COLO829 (cell line): ENCODE data around the gene RPL23.

Experiments used
- DNase-seq: peaks from one replicate; pipeline ENCODE4 v3.0.0; 2012; ENCODE audit warnings: low spot score

Gene RPL23

GRCh38 chr17:38883592-38884526 is 30.3 kb upstream of the RPL23 start:
- peak; percentile 81 for DNase-seq

GRCh38 chr17:38882870-38883269 is 29.3 kb upstream of the RPL23 start:
- no peak for DNase-seq

- DNase-seq: no peak
Measured at GRCh38 chr17:38881600-38882191, 28.2 kb upstream of the RPL23 start.

GRCh38 chr17:38879878-38880665 is 26.6 kb upstream of the RPL23 start:
- DNase-seq: peak; percentile 48

GRCh38 chr17:38877130-38877851 is 23.8 kb upstream of the RPL23 start:
- DNase-seq: no peak

GRCh38 chr17:38875477-38876075 is 22.1 kb upstream of the RPL23 start:
- DNase-seq: no peak

GRCh38 chr17:38874505-38875400 is 21.2 kb upstream of the RPL23 start:
- DNase-seq: no peak

GRCh38 chr17:38873640-38874380 is 20.3 kb upstream of the RPL23 start:
- no peak for DNase-seq

GRCh38 chr17:38872671-38873385 is 19.3 kb upstream of the RPL23 start:
- DNase-seq: no peak

GRCh38 chr17:38872027-38872511 is 18.5 kb upstream of the RPL23 start:
- no peak for DNase-seq

GRCh38 chr17:38871247-38872015 is 17.9 kb upstream of the RPL23 start:
- peak; percentile 71 for DNase-seq

GRCh38 chr17:38870259-38871165 is 17.0 kb upstream of the RPL23 start:
- no peak for DNase-seq

GRCh38 chr17:38869526-38870258 is 16.2 kb upstream of the RPL23 start, which contains the start of gene LASP1:
TSS of gene LASP1 (plus strand) at chr17:38870058. CDS start at chr17:38870190, 132 bp downstream.
- DNase-seq: peak; percentile 92

GRCh38 chr17:38868817-38869525 is 15.4 kb upstream of the RPL23 start:
- peak; percentile 90 for DNase-seq

- no peak for DNase-seq
Measured at GRCh38 chr17:38867968-38868816, 14.7 kb upstream of the RPL23 start.
